ENCODE results near the gene THRSP. TPM values are rescaled to one million over a fixed set of nuclear protein-coding genes. Genes with fewer than 3 reads are reported as not detected.
"Not testable (repeated sequence)": the region's sequence is repeated elsewhere in the genome, so short reads cannot be mapped to it uniquely, and the experiment has no call there.

THRSP gene
- polyA plus RNA-seq, 2 of the 4 experiments (the other 2 are of a cell fraction): not detected

DNA sequence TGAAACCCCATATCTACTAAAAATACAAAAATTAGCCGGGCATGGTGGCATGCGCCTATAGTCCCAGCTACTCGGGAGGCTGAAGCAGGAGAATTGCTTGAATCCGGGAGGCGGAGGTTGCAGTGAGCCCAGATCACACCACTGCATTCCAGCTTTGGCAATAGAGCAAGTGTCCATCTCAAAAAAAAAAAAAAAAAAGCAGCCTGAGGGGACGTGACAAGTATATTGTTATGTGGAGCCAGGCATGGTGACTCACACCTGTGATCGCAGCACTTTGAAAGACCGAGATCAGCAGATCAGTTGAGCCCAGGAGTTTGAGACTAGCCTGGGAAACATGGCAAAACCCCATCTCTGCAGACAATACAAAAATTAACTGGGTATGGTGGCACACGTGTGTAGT lies 35.2 kb upstream of the THRSP start:
- H3K4me1 ChIP-seq: peaks cover 34% of the 10 kb centered on the region
- POLR2A ChIA-PET; FAIRE-seq; H3K4me3 ChIP-seq; H3K9me3 ChIP-seq; TF ChIP-seq FOSL2 (IDR thresholded peaks at IDR 0.05): not testable (repeated sequence)
- CTCF ChIA-PET: interaction anchor here (0.6 to 2.2 kb wide), 3 partner anchors 17 to 537 kb away, joined by 3 to 7 read pairs (median 7); no protein-coding TSS in a partner anchor
- TF ChIP-seq MAFK (IDR thresholded peaks at IDR 0.05; ENCODE audit: partially characterized antibody): peak; percentile 8
- TF ChIP-seq FOSL2 (CRISPR knock-in tag; IDR thresholded peaks at IDR 0.05): peak; percentile 36; the same call in 1 of the 2 replicates
- 47% methylated on average over 9 of the region's 9 CpGs for WGBS (ENCODE audit: missing lambda C conversion rate)
- peak overlapping the region in 1 of 2 experiments; percentile 15; a peak in 1 of 6 replicates for H3K27ac ChIP-seq
- DNase-seq (ENCODE audit: low read depth in 1 of 2, low spot score in 1 of 2) (peak in 1 of 2 experiments; percentile 62), ATAC-seq (peak; percentile 64 to 81; a peak in 5 of 6 replicates)
- H3K4me2 ChIP-seq: peak overlapping the region; percentile 38

GRCh38 chr11:78030429-78031325 lies 33.0 kb upstream of the THRSP start:
- H3K4me1 ChIP-seq: peaks cover 34% of the 10 kb centered on the region
- TF ChIP-seq ZC3H11A (IDR thresholded peaks at IDR 0.05) (no peak), MAFK (IDR thresholded peaks at IDR 0.05; ENCODE audit: partially characterized antibody) (no peak), PBX3 (IDR thresholded peaks at IDR 0.05) (no peak), HOXB5 (CRISPR knock-in tag; IDR thresholded peaks at IDR 0.05) (no peak), RARB (CRISPR knock-in tag; IDR thresholded peaks at IDR 0.05) (no peak), ZSCAN20 (CRISPR knock-in tag; IDR thresholded peaks at IDR 0.05) (no peak), CHD4 (IDR thresholded peaks at IDR 0.05; ENCODE audit: borderline replicate concordance) (no peak), KDM5A (IDR thresholded peaks at IDR 0.05) (no peak), ZNF302 (CRISPR knock-in tag; IDR thresholded peaks at IDR 0.05) (no peak), SREBF2 (IDR thresholded peaks at IDR 0.05) (no peak), RNF2 (IDR thresholded peaks at IDR 0.05; ENCODE audit: borderline replicate concordance, low read depth) (no peak)
- TF ChIP-seq, protein P1, sequence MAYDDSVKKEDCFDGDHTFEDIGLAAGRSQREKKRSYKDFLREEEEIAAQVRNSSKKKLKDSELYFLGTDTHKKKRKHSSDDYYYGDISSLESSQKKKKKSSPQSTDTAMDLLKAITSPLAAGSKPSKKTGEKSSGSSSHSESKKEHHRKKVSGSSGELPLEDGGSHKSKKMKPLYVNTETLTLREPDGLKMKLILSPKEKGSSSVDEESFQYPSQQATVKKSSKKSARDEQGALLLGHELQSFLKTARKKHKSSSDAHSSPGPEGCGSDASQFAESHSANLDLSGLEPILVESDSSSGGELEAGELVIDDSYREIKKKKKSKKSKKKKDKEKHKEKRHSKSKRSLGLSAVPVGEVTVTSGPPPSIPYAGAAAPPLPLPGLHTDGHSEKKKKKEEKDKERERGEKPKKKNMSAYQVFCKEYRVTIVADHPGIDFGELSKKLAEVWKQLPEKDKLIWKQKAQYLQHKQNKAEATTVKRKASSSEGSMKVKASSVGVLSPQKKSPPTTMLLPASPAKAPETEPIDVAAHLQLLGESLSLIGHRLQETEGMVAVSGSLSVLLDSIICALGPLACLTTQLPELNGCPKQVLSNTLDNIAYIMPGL (CRISPR knock-in tag; IDR thresholded peaks at IDR 0.05; ENCODE audit: borderline replicate concordance): no peak
- TF ChIP-seq, protein P2, sequence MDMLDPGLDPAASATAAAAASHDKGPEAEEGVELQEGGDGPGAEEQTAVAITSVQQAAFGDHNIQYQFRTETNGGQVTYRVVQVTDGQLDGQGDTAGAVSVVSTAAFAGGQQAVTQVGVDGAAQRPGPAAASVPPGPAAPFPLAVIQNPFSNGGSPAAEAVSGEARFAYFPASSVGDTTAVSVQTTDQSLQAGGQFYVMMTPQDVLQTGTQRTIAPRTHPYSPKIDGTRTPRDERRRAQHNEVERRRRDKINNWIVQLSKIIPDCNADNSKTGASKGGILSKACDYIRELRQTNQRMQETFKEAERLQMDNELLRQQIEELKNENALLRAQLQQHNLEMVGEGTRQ (IDR thresholded peaks at IDR 0.05): no peak
- TF ChIP-seq, protein P3, sequence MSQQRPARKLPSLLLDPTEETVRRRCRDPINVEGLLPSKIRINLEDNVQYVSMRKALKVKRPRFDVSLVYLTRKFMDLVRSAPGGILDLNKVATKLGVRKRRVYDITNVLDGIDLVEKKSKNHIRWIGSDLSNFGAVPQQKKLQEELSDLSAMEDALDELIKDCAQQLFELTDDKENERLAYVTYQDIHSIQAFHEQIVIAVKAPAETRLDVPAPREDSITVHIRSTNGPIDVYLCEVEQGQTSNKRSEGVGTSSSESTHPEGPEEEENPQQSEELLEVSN (IDR thresholded peaks at IDR 0.05; ENCODE audit: borderline replicate concordance, low read depth): no peak
- ATAC-seq: peak; percentile 58 to 74; a peak in 5 of 6 replicates
- no peak for FAIRE-seq
- H3K4me3 ChIP-seq: no peak overlapping the region
- no peaks in the 10 kb centered on the region for H3K9me3 ChIP-seq
- H3K27ac ChIP-seq: peak overlapping the region in 1 of 2 experiments; percentile 69; a peak in 3 of 6 replicates
- 52% methylated on average over 7 of the region's 7 CpGs for WGBS (ENCODE audit: missing lambda C conversion rate)
- ChIA-PET POLR2A (interaction anchor here (0.7 to 1.1 kb wide), 2 partner anchors 36 to 49 kb away, joined by 3 to 6 read pairs; partner anchors contain the start of genes INTS4 and NDUFC2), CTCF (interaction anchor here (0.6 to 2.8 kb wide), 5 partner anchors 9 to 1763 kb away, joined by 3 to 27 read pairs (median 4); no protein-coding TSS in a partner anchor)
- H3K4me2 ChIP-seq: peak overlapping the region; percentile 33
- DNase-seq (ENCODE audit: low read depth in 1 of 2, low spot score in 1 of 2): peak in 1 of 2 experiments; percentile 45

Measured in A549 (cell line).